ENCODE measurements around the gene DSC2. TPM values are rescaled to one million over a fixed set of nuclear protein-coding genes. Genes with fewer than 3 reads are reported as not detected.
"Not testable (repeated sequence)": the region's sequence is repeated elsewhere in the genome, so short reads cannot be mapped to it uniquely, and the experiment has no call there.

Gene DSC2
- total and polyA plus RNA-seq, 8 donors = 0.58 to 47.0 (median 9.2) TPM

DNA sequence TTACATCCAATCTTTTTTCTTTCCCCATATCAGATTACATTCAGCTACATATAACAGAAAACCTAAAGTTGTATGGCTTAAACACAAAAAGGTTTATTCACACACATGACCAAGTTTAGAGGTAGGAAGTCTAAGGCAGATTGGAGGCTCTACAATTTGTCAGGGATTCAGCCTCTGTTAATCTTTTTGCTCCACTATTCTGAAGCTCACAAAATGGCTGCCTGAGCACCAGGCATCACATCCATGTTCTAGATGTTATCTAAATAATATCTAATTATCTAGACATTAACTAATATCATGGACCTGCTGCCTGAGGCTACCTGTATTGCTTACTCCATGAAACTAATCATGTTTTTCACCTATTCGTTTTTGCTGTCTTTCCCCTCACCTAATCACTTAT, 23.7 kb upstream of the DSC2 start:
- no peaks in the 10 kb centered on the region for H3K27me3 ChIP-seq
- H3K27ac ChIP-seq = no peak overlapping the region
- no peak overlapping the region for H3K4me3 ChIP-seq
- DNase-seq = no peak
- H3K9me3 ChIP-seq = peaks cover 0 to 9% (median 4%) of the 10 kb centered on the region in 4 donors
- no peak for TF ChIP-seq POLR2AphosphoS5 (IDR thresholded peaks at IDR 0.05)
- no peak for TF ChIP-seq EP300 (IDR thresholded peaks at IDR 0.05)
- no peak for TF ChIP-seq POLR2A (IDR thresholded peaks at IDR 0.05)
- TF ChIP-seq, protein P1, sequence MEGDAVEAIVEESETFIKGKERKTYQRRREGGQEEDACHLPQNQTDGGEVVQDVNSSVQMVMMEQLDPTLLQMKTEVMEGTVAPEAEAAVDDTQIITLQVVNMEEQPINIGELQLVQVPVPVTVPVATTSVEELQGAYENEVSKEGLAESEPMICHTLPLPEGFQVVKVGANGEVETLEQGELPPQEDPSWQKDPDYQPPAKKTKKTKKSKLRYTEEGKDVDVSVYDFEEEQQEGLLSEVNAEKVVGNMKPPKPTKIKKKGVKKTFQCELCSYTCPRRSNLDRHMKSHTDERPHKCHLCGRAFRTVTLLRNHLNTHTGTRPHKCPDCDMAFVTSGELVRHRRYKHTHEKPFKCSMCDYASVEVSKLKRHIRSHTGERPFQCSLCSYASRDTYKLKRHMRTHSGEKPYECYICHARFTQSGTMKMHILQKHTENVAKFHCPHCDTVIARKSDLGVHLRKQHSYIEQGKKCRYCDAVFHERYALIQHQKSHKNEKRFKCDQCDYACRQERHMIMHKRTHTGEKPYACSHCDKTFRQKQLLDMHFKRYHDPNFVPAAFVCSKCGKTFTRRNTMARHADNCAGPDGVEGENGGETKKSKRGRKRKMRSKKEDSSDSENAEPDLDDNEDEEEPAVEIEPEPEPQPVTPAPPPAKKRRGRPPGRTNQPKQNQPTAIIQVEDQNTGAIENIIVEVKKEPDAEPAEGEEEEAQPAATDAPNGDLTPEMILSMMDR (IDR thresholded peaks at IDR 0.05) = no peak
- H3K36me3 ChIP-seq = no peaks in the 10 kb centered on the region
- whole genome bisulfite sequencing, 5 donors = 68 to 83% (median 79%) methylated on average over 1 of the region's 1 CpG
- no peaks in the 10 kb centered on the region for H3K4me1 ChIP-seq
- intact Hi-C loops (cut with DNase I; ENCODE audit: low total_unique reads) = no loop called here

DNA sequence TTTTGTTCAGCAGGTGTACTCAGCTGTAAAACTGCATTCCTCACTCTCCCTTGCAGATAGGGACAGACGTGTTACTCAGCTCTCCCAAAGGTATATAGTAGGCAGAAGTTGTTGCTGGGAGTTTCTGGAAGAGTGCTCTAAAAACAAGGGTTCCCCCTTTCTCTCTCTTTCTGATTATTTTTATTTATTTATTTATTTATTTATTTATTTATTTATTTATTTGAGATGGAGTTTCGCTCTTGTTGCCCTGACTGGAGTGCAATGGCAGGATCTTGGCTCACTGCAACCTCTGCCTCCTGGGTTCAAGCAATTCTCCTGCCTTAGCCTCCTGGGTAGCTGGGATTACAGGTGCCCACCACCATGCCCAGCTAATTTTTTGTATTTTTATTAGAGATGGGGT, 20.9 kb upstream of the DSC2 start:
- H3K36me3 ChIP-seq; H3K27ac ChIP-seq; H3K27me3 ChIP-seq; intact Hi-C loops (cut with DNase I; ENCODE audit: low total_unique reads); H3K9me3 ChIP-seq; H3K4me1 ChIP-seq; H3K4me3 ChIP-seq: not testable (repeated sequence)
- 24 to 69% (median 64%) methylated on average over 2 of the region's 2 CpGs for WGBS, 5 donors
- DNase-seq = peak in 1 of 2 donors; percentile 33

DNA sequence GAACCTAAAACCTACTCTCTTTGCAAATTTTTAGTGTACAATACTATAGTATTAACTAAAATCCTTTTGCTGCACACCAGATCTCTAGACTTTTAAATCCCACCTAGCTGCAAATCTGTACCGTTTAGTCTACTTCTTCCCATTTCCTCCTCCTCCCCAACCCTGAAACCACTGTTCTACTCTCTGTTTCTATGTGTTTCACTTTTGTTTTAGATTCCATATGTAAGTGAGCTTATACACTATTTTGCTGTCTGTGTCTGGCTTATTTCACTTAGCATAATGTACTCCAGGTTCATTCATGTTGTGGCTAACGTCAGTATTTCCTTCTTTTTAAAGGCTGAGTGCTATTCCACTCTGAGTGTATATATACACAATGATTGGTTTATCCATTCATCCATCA, 18.4 kb upstream of the DSC2 start:
- H3K4me3 ChIP-seq = no peak overlapping the region
- no peak overlapping the region for H3K27ac ChIP-seq
- intact Hi-C loops (cut with DNase I; ENCODE audit: low total_unique reads) = no loop called here
- WGBS, 5 donors = 47 to 65% (median 50%) methylated on average over 2 of the region's 2 CpGs
- no peaks in the 10 kb centered on the region for H3K27me3 ChIP-seq
- TF ChIP-seq POLR2AphosphoS5 (IDR thresholded peaks at IDR 0.05) (no peak), POLR2A (IDR thresholded peaks at IDR 0.05) (no peak), EP300 (IDR thresholded peaks at IDR 0.05) (no peak)
- TF ChIP-seq, protein P1 (IDR thresholded peaks at IDR 0.05) = no peak
- H3K4me1 ChIP-seq = no peaks in the 10 kb centered on the region
- no peak for DNase-seq
- no peaks in the 10 kb centered on the region for H3K36me3 ChIP-seq
- peaks cover 0 to 3% (median 1%) of the 10 kb centered on the region in 4 donors for H3K9me3 ChIP-seq

DNA sequence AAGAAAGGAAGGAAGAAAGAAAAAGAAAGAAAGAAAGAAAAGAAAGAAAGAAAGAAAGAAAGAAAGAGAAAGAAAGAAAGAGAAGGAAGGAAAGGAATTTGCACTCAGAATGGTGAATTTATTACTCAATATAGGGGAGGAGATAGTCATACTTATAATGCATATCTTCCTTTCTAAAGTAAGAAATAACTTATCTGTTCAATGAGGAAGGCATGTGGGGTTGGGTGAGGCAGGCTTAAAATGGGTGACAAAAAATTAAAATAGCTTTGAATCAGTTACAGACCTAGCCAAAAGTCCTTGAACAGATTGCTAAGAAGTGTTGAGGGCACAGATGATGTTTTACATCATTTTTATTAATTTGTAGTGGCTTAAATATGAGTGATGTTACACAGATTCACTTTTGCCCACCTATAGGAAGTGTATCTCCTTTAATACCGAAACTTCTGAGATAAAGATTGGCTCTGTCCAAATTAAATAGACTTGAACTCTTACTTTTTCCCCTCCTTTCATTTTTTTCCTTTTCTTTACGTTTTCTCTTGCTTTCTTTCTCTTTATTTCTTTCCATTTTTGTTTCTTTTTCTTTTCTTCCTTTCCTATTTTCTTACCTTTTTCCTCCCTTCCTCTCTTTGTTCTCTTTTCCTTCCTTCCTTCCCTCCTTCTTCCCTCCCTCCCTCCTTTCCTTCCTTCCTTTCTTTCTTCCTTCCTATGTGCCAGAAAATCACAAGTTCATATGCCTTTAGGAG, 14.8 kb upstream of the DSC2 start:
- no peak overlapping the region for H3K4me3 ChIP-seq
- no peaks in the 10 kb centered on the region for H3K9me3 ChIP-seq
- no peak for DNase-seq
- H3K27ac ChIP-seq = no peak overlapping the region
- H3K4me1 ChIP-seq = no peaks in the 10 kb centered on the region
- intact Hi-C loops (cut with DNase I; ENCODE audit: low total_unique reads) = no loop called here
- TF ChIP-seq EP300 (IDR thresholded peaks at IDR 0.05) = no peak
- TF ChIP-seq, protein P1 (IDR thresholded peaks at IDR 0.05) = no peak
- TF ChIP-seq POLR2AphosphoS5 (IDR thresholded peaks at IDR 0.05) = no peak
- no peak for TF ChIP-seq POLR2A (IDR thresholded peaks at IDR 0.05)
- no peaks in the 10 kb centered on the region for H3K27me3 ChIP-seq
- H3K36me3 ChIP-seq = no peaks in the 10 kb centered on the region
- WGBS, 5 donors = 61 to 82% (median 71%) methylated on average over 2 of the region's 2 CpGs

DNA sequence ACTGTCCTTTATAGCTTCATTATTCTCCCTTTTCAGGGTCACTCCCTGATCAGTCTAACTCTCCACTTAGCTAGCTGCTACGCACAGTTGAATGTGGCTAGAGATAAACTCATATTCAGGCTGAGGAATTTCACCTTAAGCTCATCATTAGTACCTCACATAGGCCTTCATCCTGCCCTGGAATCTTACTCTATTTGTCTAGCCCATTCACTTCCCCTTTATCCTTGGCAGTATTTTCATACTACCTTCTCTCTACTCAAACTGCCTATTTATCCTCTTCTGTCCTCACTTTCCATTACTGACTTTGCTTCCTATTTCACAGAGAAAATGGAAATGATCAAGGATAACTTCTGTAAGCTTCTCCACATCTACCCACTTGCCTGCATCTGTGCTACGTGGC, 10.6 kb upstream of the DSC2 start:
- no peak overlapping the region for H3K27ac ChIP-seq
- DNase-seq = no peak
- intact Hi-C loops (cut with DNase I; ENCODE audit: low total_unique reads) = no loop called here
- WGBS, 5 donors = 63 to 85% (median 79%) methylated on average over 2 of the region's 2 CpGs
- no peaks in the 10 kb centered on the region for H3K4me1 ChIP-seq
- TF ChIP-seq EP300 (IDR thresholded peaks at IDR 0.05) (no peak), POLR2AphosphoS5 (IDR thresholded peaks at IDR 0.05) (no peak), POLR2A (IDR thresholded peaks at IDR 0.05) (no peak)
- TF ChIP-seq, protein P1 (IDR thresholded peaks at IDR 0.05) = no peak
- no peaks in the 10 kb centered on the region for H3K27me3 ChIP-seq
- H3K9me3 ChIP-seq = no peaks in the 10 kb centered on the region
- H3K36me3 ChIP-seq = no peaks in the 10 kb centered on the region
- H3K4me3 ChIP-seq = no peak overlapping the region
